ENCODE data around the gene CADM2.

The CADM2 gene

GRCh38 chr3:84983490-84983889, 24.7 kb downstream of the CADM2 start:
- DNase-seq (ENCODE audit: extremely low read depth in 1 of 2, low read depth in 1 of 2): no peak

- DNase-seq (ENCODE audit: extremely low read depth in 1 of 2, low read depth in 1 of 2): no peak
Measured at GRCh38 chr3:84984429-84984828, 25.6 kb downstream of the CADM2 start.

GRCh38 chr3:84985795-84986194, 27.0 kb downstream of the CADM2 start:
- DNase-seq (ENCODE audit: extremely low read depth in 1 of 2, low read depth in 1 of 2): no peak

- no peak for DNase-seq (ENCODE audit: extremely low read depth in 1 of 2, low read depth in 1 of 2)
Measured at GRCh38 chr3:84987706-84988504, 29.1 kb downstream of the CADM2 start.

GRCh38 chr3:84989102-84989501, 30.3 kb downstream of the CADM2 start:
- no peak for DNase-seq (ENCODE audit: extremely low read depth in 1 of 2, low read depth in 1 of 2)

- no peak for DNase-seq (ENCODE audit: extremely low read depth in 1 of 2, low read depth in 1 of 2)
Measured at GRCh38 chr3:84991422-84991900, 32.7 kb downstream of the CADM2 start.

GRCh38 chr3:84993956-84994355, 35.2 kb downstream of the CADM2 start:
- no peak for DNase-seq (ENCODE audit: extremely low read depth in 1 of 2, low read depth in 1 of 2)

GRCh38 chr3:84998545-84998944, 39.8 kb downstream of the CADM2 start:
- DNase-seq (ENCODE audit: extremely low read depth in 1 of 2, low read depth in 1 of 2): no peak

- no peak for DNase-seq (ENCODE audit: extremely low read depth in 1 of 2, low read depth in 1 of 2)
Measured at GRCh38 chr3:85003479-85003878, 44.7 kb downstream of the CADM2 start.

- no peak for DNase-seq (ENCODE audit: extremely low read depth in 1 of 2, low read depth in 1 of 2)
Measured at GRCh38 chr3:85004147-85004546, 45.4 kb downstream of the CADM2 start.

- no peak for DNase-seq (ENCODE audit: extremely low read depth in 1 of 2, low read depth in 1 of 2)
Measured at GRCh38 chr3:85005946-85006345, 47.2 kb downstream of the CADM2 start.

- no peak for DNase-seq (ENCODE audit: extremely low read depth in 1 of 2, low read depth in 1 of 2)
Measured at GRCh38 chr3:85007195-85008094, 48.7 kb downstream of the CADM2 start.

GRCh38 chr3:85020828-85021227, 62.0 kb downstream of the CADM2 start:
- no peak for DNase-seq (ENCODE audit: extremely low read depth in 1 of 2, low read depth in 1 of 2)

GRCh38 chr3:85030052-85030451, 71.3 kb downstream of the CADM2 start:
- DNase-seq (ENCODE audit: extremely low read depth in 1 of 2, low read depth in 1 of 2): no peak

- no peak for DNase-seq (ENCODE audit: extremely low read depth in 1 of 2, low read depth in 1 of 2)
Measured at GRCh38 chr3:85037203-85037602, 78.4 kb downstream of the CADM2 start.

GRCh38 chr3:85041001-85041400, 82.2 kb downstream of the CADM2 start:
- no peak for DNase-seq (ENCODE audit: extremely low read depth in 1 of 2, low read depth in 1 of 2)

GRCh38 chr3:85041562-85042055, 82.8 kb downstream of the CADM2 start:
- DNase-seq (ENCODE audit: extremely low read depth in 1 of 2, low read depth in 1 of 2): no peak

- no peak for DNase-seq (ENCODE audit: extremely low read depth in 1 of 2, low read depth in 1 of 2)
Measured at GRCh38 chr3:85050821-85051220, 92.0 kb downstream of the CADM2 start.

GRCh38 chr3:85051786-85052185, 93.0 kb downstream of the CADM2 start:
- DNase-seq (ENCODE audit: extremely low read depth in 1 of 2, low read depth in 1 of 2): no peak

GRCh38 chr3:85053626-85054025, 94.8 kb downstream of the CADM2 start:
- DNase-seq (ENCODE audit: extremely low read depth in 1 of 2, low read depth in 1 of 2): no peak

GRCh38 chr3:85054579-85054978, 95.8 kb downstream of the CADM2 start:
- no peak for DNase-seq (ENCODE audit: extremely low read depth in 1 of 2, low read depth in 1 of 2)

- no peak for DNase-seq (ENCODE audit: extremely low read depth in 1 of 2, low read depth in 1 of 2)
Measured at GRCh38 chr3:85068911-85069310, 110.1 kb downstream of the CADM2 start.

Measured in activated CD8-positive, alpha-beta memory T cell treated with anti-CD3 and anti-CD28 coated beads for 1 hour (primary cell).